Activated T-cell treated with anti-CD3 and anti-CD28 coated beads for 24 hours (primary cell): Measurements from ENCODE around the gene PATJ.
"Not testable (repeated sequence)": the region's sequence is repeated elsewhere in the genome, so short reads cannot be mapped to it uniquely, and the experiment has no call there.

Source experiments
- DNase-seq: peaks from one replicate; pipeline ENCODE4 v3.0.0-alpha.2; 2020; ENCODE audit warnings: low read depth

The PATJ gene

GRCh38 chr1:62213075-62213914 lies 471.0 kb downstream of the PATJ start:
- DNase-seq: no peak

- no peak for DNase-seq
These were observed 476.3 kb downstream of the PATJ start for GRCh38 chr1:62218604-62219003.

GRCh38 chr1:62220456-62220855 lies 478.2 kb downstream of the PATJ start:
- DNase-seq: not testable (repeated sequence)

- no peak for DNase-seq
These were observed 478.9 kb downstream of the PATJ start for GRCh38 chr1:62221171-62221570.

- no peak for DNase-seq
These were observed 480.0 kb downstream of the PATJ start for GRCh38 chr1:62222321-62222720.

- DNase-seq: no peak
These were observed 481.9 kb downstream of the PATJ start for GRCh38 chr1:62224182-62224581.

- DNase-seq: no peak
These were observed 485.2 kb downstream of the PATJ start for GRCh38 chr1:62227496-62227895.
